Left lung (tissue), 10 donors: ENCODE measurements around the gene PDE10A. TPM values are rescaled to one million over a fixed set of nuclear protein-coding genes. Genes with fewer than 3 reads are reported as not detected.
A peak's percentile ranks its signal among the peaks of the same experiment; 100 is the strongest.

Experiments
- ATAC-seq: fragments of 200-7000 bp; cut with Tn5 transposase; one replicate; pipeline ENCODE4 v1.9.1; 2020; ENCODE audit warnings: moderate library complexity
- DNase-seq, 4 donors: peaks; one replicate each; pipeline ENCODE4 v3.0.0-alpha.2; 2013 to 2020
- H3K27ac ChIP-seq, 2 donors: fragments of 200-600 bp; sonication (generic) in 1 of 2; one replicate each; pipeline versions ENCODE4 v1.5.0 to v1.8.0; 2020 to 2021
- H3K27me3 ChIP-seq, 2 donors: fragments of 200-600 bp; sonication (generic) in 1 of 2; one replicate each; pipeline versions ENCODE4 v1.5.0 to v1.8.0; 2020 to 2021
- H3K36me3 ChIP-seq, 2 donors: fragments of 200-600 bp; sonication (generic) in 1 of 2; one replicate each; pipeline versions ENCODE4 v1.5.0 to v1.8.0; 2020 to 2021
- H3K4me1 ChIP-seq, 2 donors: fragments of 200-600 bp; one replicate each; pipeline ENCODE4 v1.8.0; 2021
- H3K4me3 ChIP-seq, 2 donors: fragments of 200-600 bp; sonication (generic) in 1 of 2; one replicate each; pipeline versions ENCODE4 v1.5.0 to v1.8.0; 2020 to 2021; ENCODE audit warnings: mild to moderate bottlenecking in 1 of 2
- H3K9me3 ChIP-seq, 2 donors: fragments of 200-600 bp; sonication (generic) in 1 of 2; one replicate each; pipeline versions ENCODE4 v1.5.0 to v1.8.0; 2020 to 2021
- CTCF ChIP-seq, 2 donors: fragments of 200-600 bp; sonication (generic) in 1 of 2; IDR thresholded peaks; one replicate each; pipeline versions ENCODE4 v1.5.0 to v1.8.0; 2021; ENCODE audit warnings: antibody characterized with exemption in 2 of 2
- intact Hi-C, 2 donors: fragments of 100-400 bp; cut with DNase I; formaldehyde crosslinking; loops; one replicate each; pipeline versions ENCODE4 v1.11.2 to v1.14.2; 2022
- polyA plus RNA-seq, 6 donors: library from polyadenylated mRNA; unstranded; fragments of 120-200 nt; gene quantifications; one replicate each; pipeline ENCODE4 v1.2.1, GENCODE V29; 2013; ENCODE audit not compliant: insufficient read length in 6 of 6
- total RNA-seq, 2 donors: library from RNA; stranded (reverse); fragmentation: NEBNext Ultra II Directional; extraction: Animal tissue kit (Norgen Biotek cat#: 25700); gene quantifications; one replicate each; pipeline ENCODE4 v1.2.1, GENCODE V29; 2021
- donor health status: DM: no; HTN: yes; CAD: no.
- donor health status: DM: no; HTN: no; CAD: no.

The PDE10A gene
- total and polyA plus RNA-seq, 8 donors, result 1.3 to 10.0 (median 8.2) TPM

- Histone ChIP-seq H3K4me1 (no peaks in the 10 kb centered on the region), H3K36me3 (no peaks in the 10 kb centered on the region), H3K9me3 (no peaks in the 10 kb centered on the region), H3K4me3 (no peak overlapping the region), H3K27ac (no peak overlapping the region), H3K27me3 (no peaks in the 10 kb centered on the region)
- TF ChIP-seq CTCF (IDR thresholded peaks at IDR 0.05), result no peak
- intact Hi-C loops, result no loop called here
- ATAC-seq, result no peak
- DNase-seq, result no peak
Measured at GRCh38 chr6:165637586-165637985, 25.5 kb downstream of the PDE10A start.

GRCh38 chr6:165636402-165637048 lies 26.5 kb downstream of the PDE10A start:
- no peaks in the 10 kb centered on the region for H3K27me3 ChIP-seq
- no peak overlapping the region for H3K27ac ChIP-seq
- TF ChIP-seq CTCF (IDR thresholded peaks at IDR 0.05), result no peak
- H3K9me3 ChIP-seq, result no peaks in the 10 kb centered on the region
- intact Hi-C loops, result no loop called here
- H3K4me1 ChIP-seq, result no peaks in the 10 kb centered on the region
- H3K4me3 ChIP-seq, result no peak overlapping the region
- ATAC-seq (no peak), DNase-seq (peak in 1 of 4 donors; percentile 19)
- H3K36me3 ChIP-seq, result no peaks in the 10 kb centered on the region

- TF ChIP-seq CTCF (IDR thresholded peaks at IDR 0.05), result no peak
- H3K27ac ChIP-seq, result no peak overlapping the region
- no peaks in the 10 kb centered on the region for H3K27me3 ChIP-seq
- intact Hi-C loops, result no loop called here
- H3K36me3 ChIP-seq, result no peaks in the 10 kb centered on the region
- no peak for DNase-seq
- no peak for ATAC-seq
- no peak overlapping the region for H3K4me3 ChIP-seq
- no peaks in the 10 kb centered on the region for H3K4me1 ChIP-seq
- no peaks in the 10 kb centered on the region for H3K9me3 ChIP-seq
Measured at GRCh38 chr6:165635965-165636364, 27.1 kb downstream of the PDE10A start.

GRCh38 chr6:165634101-165634880 lies 28.8 kb downstream of the PDE10A start:
- H3K27me3 ChIP-seq, result no peaks in the 10 kb centered on the region
- DNase-seq (no peak), ATAC-seq (no peak)
- no peaks in the 10 kb centered on the region for H3K9me3 ChIP-seq
- intact Hi-C loops, result no loop called here
- TF ChIP-seq CTCF (IDR thresholded peaks at IDR 0.05), result no peak
- H3K27ac ChIP-seq, result no peak overlapping the region
- H3K4me3 ChIP-seq, result no peak overlapping the region
- no peaks in the 10 kb centered on the region for H3K4me1 ChIP-seq
- H3K36me3 ChIP-seq, result no peaks in the 10 kb centered on the region

GRCh38 chr6:165632194-165632593 lies 30.8 kb downstream of the PDE10A start:
- ATAC-seq (no peak), DNase-seq (no peak)
- intact Hi-C loops, result no loop called here
- no peaks in the 10 kb centered on the region for H3K4me1 ChIP-seq
- H3K9me3 ChIP-seq, result no peaks in the 10 kb centered on the region
- no peaks in the 10 kb centered on the region for H3K36me3 ChIP-seq
- no peaks in the 10 kb centered on the region for H3K27me3 ChIP-seq
- no peak overlapping the region for H3K4me3 ChIP-seq
- no peak overlapping the region for H3K27ac ChIP-seq
- TF ChIP-seq CTCF (IDR thresholded peaks at IDR 0.05), result no peak
